Measurements from ENCODE around the gene TLCD3B.
"Not testable (repeated sequence)": the region's sequence is repeated elsewhere in the genome, so short reads cannot be mapped to it uniquely, and the experiment has no call there.

TLCD3B gene

DNA sequence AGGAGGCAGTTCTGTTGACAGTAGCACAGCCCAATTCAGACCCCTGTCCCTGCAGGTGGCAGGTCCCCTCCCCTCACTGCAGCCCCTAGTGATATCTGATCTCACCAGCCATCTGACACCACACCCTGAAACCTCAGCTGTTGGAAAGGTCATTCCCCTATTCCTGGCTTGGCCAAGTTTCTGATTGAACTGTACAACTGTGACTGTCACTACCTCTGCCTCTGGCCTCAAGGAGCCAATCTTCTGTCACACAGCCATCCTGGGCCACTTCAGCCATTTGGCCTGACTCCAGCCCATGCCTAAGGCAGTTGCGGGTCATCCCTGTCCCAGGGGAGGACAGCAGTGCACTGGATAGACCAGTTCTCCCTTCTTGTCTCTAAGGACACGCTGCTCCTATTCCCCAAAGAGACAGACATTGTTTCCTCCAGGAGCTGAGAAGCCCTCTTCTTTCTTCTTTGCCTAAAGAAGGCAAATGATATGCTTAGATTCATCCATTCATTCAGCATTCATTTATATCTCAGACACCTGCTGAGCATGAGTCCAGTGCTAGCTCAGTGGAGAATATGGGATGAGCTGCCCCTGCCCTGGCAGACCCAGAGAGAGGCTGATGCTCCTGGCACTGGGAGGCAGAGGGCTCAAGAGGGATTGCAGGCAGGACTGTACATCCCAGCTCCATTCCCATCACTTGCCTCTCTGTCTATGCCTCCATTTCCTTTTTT, 29.9 kb upstream of the TLCD3B start:
- DNase-seq: no peak

DNA sequence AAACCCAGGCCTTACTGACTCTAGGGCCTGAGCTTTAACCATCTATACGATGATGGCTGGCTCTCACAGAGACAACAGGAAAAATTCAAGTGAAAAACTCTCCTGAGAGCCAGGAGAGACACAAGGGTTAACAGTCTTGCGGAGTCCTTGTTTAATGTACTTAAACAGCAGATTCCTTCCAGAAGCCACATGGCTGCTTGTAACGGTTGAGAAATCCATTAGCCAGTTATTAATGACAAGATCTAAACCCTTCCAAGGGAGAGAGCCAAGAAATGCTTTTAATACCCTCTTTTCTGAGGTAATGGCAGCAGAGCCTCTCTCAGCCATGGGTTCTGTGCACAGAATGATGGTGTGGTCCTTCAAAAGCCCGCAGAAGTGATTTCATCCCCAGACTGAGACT, 29.3 kb upstream of the TLCD3B start:
- DNase-seq: no peak

DNA sequence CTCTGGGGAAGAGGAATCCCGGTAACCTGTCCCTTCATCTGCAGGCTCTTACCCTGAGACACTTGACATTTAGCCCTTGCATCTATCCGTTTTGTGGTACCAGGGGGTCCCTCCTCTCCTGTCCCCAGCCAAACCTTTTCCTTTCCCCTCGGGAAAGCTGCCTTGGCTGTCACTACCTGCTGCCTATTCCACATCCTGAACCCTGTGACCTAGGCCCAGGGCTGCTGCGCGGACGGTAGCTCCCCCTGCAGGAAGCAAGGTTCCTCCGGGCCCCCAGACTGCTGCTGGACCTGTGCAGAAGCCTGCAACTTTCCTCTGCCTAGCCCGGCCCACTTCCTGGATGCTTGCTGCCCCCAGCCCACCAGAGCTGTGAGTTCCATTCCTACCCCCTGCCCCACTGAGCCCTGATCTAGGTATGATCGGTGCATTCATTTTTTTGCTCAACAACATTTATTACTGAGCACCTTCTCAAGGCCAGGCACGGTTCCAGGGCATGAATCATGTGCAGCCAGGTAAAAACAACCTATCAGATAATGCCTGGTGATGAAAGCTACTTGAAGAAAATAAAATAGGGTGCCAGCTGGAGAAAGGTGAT, 24.0 kb upstream of the TLCD3B start:
- no peak for DNase-seq

DNA sequence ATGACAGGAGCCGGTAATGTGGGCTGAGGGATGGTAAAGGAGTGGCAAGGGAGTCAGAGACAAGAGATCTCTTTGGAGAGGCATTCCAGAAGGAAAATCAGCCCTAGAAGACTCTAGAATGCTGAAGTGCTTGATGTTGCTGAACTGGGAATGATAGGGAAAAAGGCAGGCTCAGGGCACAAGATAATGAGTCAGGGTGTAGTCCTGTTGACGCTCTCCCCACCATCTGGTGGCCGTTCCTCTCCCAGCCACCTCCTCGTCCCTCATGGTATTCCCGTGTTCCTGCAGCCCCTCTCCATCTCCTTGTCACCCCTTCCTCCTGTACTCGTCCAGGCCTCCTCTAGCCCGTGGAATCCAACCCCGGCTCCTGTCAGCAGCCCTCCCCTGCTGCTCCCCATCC, 23.4 kb upstream of the TLCD3B start:
- DNase-seq: no peak

GRCh38 chr16:30053376-30054015, 22.4 kb upstream of the TLCD3B start:
- no peak for DNase-seq

- peak; percentile 74 to 84 for DNase-seq
Measured at GRCh38 chr16:30052671-30053372, 21.8 kb upstream of the TLCD3B start.

- DNase-seq: no peak
Measured at GRCh38 chr16:30051518-30051917, 20.4 kb upstream of the TLCD3B start.

- DNase-seq: peak; percentile 45 to 51
Measured at GRCh38 chr16:30049871-30050270, 18.8 kb upstream of the TLCD3B start.

GRCh38 chr16:30046588-30046987, 15.5 kb upstream of the TLCD3B start:
- no peak for DNase-seq

DNA sequence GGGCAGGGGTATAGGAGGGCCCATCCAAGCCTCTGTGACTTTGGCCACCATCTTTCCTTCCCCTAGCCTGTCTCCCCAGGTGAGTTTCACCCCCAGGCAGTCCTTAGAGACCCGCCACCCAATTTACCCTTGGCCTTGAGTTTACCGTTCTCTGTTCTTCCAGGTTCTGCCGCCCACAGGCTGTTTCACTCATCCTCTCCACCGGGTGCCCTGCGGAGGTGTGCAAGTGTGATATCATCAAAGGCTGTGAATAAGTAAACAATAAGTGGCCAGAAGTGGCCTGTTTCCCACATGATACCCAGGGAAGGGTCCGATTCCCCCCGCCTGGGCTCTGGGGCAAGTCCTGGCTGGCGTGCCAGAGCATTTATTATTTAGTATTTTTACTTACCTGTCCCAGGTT, 15.1 kb upstream of the TLCD3B start:
- no peak for DNase-seq

DNA sequence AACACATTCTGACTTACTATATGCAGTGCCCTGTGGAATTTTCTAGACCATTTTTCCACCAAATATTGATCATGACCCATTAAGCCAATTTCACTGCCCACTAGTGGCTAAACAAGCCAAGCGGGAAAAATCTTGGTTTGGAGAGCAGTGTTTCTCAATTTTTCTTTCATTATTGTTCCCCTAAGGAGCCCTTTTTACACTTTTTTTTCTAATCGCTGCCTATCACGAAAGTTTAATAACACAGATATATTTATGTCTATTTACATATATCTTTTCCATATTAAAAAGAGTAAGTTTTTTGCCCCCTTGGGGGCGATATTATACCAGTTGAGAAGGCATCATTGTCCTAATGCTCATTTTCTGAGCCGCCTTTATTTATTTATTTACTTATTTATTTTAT, 10.8 kb upstream of the TLCD3B start:
- DNase-seq: no peak

DNA sequence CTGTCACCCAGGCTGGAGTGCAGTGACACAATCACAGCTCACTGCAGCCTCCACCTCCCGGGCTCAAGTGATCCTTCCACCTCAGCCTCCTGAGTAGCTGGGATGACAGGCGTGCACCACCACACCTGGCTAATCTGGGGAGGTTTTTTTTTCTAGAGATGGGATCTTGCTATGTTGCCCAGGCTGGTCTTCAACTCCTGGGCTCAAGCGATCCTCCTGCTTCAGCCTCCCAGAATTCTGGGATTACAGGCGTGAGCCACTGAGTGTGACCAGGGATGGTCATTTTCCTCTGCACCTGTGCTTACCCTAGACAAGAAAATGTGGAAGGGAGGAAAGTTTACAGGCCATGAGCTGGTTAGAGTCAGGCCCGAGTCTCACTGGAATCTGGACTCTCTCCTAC, 9.6 kb upstream of the TLCD3B start:
- not testable (repeated sequence) for DNase-seq

DNA sequence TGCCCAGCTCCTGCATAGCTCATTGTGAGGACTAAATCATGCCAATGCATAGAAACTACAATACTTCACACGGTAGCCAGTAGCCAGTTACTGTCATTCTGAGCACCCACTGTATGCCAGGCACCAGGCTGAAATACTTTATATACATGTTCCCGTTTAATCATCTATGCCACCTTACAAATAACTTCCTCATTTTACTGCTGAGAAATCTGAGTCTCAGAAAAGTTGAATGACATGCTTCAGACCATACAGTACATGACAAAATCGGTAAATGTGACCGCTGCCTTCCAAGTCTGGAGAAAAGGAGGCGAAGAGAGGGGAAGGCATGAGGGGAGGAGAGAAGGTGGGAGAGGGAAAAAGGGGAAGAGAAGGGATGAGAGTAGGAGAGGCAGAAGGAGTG, 9.2 kb upstream of the TLCD3B start:
- DNase-seq: no peak

GRCh38 chr16:30033270-30033669, 2.2 kb upstream of the TLCD3B start:
- no peak for DNase-seq

DNA sequence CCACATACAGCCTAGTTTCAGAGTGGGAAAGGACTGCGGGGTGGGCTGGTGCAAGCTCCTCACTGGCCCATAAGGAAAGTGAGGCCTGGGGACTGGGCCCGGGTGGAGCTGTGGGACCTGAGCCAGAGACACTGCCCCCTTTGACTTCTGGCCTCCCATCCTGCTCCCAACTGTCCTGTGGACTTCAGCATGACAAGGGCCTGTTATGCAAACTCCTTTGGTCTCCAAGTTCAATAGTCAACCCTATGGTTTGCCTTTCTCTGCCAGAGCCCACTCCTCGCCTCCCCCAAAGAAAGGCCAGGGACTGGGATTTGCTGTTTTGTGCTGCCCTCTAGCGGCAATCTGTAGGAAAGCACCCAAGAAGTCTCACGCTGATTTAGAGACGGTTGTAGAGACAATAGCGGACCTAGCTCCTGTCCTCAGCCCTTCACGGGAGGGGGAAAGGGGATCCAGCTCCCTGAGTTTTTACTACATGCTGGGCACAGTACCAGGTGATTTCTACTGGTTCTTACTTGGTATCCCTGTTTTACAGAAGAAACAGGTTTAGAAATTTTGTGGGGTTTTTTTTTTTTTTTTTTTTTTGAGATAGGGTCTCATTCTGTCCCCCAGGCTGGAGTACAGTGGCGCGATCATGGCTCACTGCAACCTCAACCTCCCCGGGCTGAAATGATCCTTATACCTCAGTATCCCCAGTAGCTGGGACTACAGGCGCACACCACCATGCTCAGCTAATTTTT, 1.2 kb upstream of the TLCD3B start:
- peak in 1 of 2 donors; percentile 31 for DNase-seq

DNA sequence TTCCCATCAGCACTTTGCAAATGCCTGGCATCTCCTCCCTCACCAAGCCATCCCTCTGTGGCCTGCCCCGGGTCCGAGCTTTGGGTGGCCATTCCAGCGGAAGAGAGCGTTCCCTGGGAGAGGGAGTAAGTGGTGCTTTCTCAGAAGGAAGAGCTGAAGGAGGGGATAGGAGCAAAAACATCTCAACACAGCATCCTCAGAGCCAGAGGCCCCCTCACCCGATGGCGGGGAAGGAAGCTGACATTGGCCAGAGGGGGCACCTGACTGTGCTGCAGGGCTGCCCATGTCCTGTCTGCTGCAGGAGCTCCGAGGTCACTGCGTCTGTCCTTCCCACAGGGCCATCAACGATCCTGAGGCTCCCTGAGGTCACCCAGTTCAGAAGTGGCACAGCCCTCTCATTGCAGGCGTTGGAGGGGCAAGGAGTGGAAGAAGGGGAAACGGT, 427 bp upstream of the TLCD3B start:
- no peak for DNase-seq

DNA sequence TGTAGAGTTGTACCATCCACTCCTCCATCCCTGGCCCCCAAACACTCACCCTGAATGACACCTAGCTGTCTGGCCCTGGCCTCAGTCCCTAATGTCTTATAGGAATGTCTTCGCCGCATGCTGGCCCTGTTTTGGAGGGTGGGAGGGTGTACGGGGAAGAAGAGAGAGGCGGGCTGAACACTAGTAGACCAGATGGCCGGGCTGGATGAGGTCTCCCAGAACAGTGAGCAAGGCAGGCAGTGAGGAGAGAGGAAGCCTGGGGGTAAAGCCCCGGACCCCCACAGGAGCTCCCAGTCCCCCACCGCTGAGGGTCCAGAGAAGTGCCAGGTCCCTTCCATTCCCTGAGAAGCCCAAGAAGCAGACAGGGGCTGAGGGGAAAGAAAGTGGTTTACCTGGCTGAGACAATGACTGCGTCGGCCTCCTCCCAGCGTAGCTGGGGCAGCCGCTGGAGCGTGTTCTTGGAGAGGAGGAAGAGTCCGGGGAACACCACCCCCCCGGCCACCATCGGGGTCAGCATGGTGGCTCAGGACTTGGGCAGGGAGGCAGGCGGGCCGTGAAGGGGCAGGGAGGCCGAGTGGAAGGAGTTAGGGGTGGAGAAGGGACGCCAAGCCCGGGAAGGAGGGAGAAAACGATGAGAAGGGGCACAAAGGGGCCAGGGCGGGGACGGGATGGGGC, 923 bp downstream of the TLCD3B start:
- DNase-seq: no peak

DNA sequence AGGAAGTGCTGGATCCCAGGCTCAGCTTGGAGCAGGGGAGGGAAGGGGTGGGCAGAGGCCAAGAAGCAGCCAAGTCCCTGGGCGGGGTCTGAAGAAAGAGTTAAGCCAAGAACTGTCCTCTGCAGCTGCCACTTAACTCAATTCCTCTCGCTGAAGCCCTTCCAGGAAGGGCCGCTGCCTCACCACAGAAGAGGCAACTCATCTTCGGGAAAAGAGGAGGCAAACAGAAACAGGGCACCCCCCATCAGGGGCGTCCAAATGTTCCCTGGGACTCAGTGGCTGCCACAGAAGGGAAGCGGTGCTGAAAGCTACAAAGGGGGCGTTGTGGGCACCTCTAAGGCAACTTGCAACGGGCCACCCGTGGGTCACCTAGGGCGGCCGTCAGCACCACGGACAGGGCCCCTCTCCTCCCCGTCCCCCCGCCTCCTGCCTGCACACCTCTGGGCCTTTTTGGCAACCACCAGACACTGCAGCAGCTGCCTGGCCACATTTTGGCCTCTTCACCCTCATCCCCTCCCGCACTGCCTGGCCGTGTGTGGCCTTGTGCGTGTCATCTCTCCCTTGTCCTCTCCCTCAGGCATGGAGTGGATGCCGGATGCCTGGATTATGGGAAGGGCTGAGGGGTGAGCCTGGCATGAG, 2.5 kb downstream of the TLCD3B start:
- no peak for DNase-seq

- no peak for DNase-seq
Measured at GRCh38 chr16:30027588-30028437, 3.3 kb downstream of the TLCD3B start.

GRCh38 chr16:30026449-30026848, 4.6 kb downstream of the TLCD3B start:
- no peak for DNase-seq

- no peak for DNase-seq
Measured at GRCh38 chr16:30025574-30025973, 5.5 kb downstream of the TLCD3B start.
